NCI-H1092 (cell line): ENCODE measurements around the gene APOA5.
A peak's percentile ranks its signal among the peaks of the same experiment; 100 is the strongest.

Experiments used
- DNase-seq: peaks from one replicate; lab custom pipeline; 2025; lab: John Stamatoyannopoulos, UW

APOA5 gene

DNA sequence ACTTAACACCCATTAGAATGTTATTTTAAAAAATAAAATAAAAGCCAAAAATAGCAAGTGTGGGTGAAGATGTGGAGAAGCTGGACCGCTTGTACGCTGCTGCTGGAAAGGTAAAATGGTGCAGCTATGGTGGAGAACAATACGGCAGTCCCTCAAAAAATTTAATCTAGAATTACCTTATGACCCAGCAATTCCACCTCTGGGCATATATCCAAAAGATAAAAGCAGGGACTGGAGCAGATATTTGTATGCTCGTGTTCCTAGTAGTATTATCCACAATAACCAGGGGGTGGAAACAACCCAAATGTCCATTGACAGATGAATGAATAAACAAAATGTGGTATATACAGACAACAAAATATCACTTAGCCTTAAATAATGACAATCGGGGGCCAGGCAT, 6.1 kb upstream of the APOA5 start:
- DNase-seq = no peak

DNA sequence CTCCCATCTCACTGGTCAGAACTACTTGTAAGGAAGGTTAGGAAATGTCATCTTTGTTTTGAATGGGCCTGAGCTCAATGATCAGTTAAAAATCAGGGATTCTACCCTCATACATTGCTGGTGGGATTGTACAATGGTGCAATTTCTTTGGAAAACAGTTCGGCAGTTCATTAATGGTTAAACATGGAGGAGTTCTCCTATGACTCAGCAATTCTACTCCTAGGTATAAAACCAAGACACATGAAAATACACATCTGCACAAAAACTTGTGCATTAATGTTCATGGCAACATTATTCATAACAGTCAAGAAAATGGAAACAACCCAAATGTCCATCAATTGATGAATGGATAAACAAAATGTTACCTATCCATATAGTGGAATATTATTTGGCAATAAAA, 4.9 kb upstream of the APOA5 start:
- DNase-seq = no peak

DNA sequence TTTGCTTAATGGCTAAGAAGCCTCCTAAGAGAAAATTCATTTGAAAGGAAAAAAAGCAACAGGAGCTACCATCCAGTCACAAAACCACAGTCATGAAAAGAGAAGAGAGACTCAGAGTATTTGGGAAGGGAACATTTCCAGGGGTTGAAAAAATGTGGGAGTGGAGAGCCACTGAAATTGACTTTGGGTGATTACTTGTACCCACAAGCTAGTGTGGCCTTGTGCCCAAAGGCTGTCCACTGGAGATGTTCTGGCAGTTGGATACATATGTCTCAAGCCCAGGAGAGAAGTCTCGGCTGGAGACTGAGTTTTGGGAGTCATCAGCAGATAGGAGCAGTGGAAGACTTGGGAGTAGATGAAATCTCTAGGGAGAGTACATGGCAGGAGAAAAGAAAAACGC, 3.2 kb upstream of the APOA5 start:
- no peak for DNase-seq

DNA sequence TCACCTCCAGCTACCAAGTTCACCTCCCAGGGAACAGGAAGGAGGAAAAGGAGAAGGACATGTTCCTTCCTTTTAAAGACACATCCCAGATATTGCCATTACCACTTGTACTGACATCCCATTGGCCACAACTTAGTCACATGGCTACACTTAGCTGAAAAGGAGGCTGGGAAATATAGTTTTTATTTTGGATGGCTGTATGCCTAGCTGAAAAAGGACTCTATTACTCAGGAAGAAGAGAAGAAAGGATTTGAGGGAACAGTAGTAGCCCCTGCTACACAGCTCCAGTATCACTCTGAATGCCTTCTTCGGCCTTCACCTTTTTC, 2.1 kb upstream of the APOA5 start:
- DNase-seq = no peak

DNA sequence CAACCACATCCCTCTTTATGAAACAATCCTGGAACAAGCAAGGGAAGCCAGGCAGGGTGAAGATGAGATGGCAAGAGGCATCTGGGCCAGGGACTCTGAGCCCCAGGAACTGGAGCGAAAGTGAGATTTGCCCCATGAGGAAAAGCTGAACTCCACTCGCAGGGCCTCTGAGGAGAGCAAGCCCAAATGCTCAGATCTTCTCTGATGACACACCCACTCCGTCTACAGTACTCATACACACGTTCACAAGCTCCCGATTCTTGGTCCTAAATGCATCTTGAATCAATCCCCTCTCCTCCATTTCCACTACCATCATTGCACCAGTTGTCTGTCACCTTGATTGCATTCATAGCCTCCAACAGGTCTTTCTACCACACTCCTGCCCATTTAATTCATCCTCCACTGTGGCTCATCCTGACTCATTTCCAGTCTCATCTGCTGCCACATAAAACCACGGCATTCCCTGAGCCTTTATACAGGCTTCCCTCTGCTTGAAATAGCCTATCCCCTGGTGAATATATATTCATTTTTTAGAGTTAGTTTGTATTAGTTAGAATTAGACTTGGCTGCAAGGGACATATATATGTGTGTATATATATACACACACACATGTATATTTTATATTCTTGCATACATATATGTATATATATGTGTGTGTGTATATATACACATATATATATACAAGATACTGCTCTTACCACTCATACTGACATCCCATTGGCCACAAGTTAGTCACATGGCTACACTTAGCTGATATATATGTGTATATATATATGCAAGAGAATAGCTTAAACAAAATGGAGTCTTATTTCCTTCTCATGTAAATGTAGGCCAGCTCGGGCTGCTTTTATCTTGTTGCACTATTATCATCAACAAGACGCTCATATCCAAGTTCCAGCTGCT, 1.4 kb upstream of the APOA5 start:
- DNase-seq = no peak

DNA sequence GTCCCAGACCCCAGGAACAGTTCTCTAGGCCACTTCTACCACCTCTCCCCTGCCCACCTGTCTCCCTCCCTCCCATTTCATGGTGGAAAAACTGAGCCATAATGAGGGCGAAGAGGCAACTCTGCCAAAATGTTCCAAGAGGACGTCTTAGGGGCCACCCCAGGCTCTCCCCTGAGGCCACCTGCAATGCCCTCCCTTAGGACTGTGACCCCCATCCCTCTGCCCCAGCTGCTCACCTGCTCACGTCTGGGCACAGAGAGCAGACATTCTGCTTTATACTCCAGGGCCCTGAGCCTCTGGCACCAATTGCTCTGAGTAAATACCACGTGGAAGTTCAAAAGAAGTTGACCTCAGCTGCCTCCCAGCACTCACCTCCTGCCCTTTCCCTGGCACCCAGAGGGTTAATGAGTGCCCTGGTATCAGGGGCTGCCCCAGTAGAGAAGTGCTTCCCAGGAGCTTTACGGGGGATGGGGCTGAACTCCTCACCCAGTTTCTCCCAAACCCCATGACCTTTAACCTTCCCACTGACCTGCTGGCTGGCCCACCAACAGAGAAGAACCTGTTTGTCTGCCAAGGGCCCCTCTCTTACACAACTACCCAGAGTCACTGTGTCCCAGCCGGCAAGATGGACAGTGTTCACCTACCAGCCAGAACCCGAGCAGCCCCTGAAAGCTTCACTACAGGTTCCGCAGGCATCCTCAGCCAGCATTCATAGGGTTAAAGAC, 627 bp upstream of the APOA5 start:
- no peak for DNase-seq

DNA sequence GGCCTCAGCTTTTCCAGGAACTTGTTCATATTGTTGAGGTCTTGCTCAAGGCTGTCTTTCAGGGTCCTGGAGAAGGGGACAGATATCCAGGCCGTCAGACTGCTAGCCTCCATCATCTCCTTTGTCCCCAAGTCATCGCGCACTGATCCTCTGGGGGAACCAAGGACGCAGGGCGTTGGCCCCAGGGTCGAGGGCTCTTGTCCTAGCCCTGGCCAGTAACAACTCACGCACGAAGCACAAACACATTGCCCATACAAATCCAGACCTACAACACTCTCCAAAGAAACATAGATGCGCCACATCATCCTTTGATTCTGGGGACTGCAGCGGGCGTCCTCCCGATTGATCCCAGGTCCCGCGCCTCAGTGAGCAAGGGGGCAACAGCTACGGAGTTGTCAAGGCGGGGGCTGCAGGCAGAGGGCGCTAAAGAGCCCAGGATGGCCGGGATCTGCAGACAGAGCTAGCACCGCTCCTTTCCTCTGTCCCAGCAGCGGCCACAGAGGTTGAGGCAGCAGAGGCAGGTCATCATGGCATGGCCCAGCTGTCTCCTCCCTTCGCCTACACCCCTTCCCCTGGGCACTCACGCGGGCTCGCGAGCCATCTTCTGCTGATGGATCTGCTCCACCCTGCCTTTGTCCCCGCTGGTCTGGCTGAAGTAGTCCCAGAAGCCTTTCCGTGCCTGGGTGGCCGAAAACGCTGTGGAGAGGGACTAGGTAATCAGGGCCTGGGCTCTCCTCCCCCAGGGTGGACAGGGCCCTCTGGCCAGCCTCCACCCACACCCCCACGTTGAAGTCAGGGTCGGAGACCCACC, 472 bp downstream of the APOA5 start:
- peak; percentile 83 for DNase-seq

DNA sequence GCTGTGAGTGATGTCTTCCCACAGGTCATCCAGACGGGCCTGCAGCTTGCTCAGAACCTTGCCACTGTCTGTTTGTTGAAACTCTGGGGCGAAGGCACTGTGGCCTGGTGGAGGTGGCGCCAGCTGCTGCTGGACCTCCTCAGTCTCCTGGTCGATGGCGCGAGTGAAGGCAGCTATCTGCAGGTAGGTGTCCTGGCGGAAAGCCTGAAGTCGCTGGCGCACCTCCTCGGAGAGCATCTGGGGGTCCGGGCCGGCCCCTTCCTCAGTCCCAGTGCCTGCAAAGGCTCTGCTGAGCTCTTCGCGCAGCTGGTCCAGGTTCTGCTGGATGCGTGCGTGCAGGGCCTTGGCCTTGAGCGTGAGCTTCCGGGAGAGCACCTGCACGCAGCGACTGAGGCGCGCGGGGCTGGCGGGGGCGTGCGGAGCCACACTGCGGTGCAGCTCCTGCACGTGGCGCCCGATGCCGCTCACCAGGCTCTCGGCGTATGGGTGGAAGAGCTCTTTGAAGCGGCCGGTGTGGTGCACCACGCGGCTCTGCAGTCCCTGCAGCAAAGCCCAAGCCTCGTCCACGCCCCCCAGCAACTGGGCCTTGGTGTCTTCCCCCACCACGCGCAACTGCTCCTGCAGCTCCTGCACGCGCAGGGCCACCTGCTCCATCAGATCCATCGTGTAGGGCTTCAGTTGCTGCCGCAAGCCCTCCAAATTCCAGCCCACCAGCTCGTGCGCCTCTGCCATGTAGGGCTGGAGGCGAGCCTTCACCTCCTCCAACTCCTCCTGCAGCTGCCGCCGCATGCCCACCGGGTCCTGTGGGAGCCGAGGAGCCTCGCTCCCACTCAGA, 1.3 kb downstream of the APOA5 start:
- DNase-seq = no peak

DNA sequence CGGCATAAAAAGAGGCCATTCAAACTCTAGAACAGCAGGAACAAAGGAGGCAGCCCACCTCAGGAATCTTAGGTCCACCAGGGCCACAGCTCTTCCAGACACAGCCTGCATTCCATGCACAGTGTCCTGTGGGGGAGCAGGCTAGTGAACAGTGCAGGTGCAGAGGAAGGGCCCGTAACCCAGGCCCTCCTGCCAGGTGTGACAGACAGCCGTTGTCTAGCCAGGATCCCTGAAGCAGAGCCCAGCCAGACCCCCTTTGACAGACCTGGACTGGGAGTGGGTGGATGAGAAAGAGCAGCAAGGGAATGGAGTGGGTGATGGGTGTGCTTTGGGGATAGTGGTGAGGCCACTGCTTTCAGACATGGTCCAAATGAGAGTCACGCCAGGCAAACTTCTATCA, 2.7 kb downstream of the APOA5 start:
- DNase-seq = no peak

DNA sequence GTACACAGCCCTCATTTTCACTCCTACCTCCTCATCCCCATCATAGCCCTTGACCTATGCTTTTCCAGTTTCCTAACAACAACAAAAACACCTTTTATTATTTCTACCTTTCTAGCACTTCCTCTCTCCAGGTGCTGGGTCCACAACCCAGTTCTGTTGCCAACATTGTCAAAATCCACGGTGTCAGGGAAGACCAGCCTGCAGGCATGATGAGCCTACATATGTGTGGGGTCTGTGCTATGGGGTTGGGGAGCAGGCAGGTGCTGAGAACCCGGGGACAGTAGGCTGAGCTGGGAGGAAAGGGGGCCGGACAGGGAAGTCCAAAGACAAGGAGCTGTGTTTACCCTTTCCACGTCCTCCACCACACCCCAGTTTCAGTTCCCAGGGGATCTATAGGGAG, 3.1 kb downstream of the APOA5 start:
- no peak for DNase-seq

DNA sequence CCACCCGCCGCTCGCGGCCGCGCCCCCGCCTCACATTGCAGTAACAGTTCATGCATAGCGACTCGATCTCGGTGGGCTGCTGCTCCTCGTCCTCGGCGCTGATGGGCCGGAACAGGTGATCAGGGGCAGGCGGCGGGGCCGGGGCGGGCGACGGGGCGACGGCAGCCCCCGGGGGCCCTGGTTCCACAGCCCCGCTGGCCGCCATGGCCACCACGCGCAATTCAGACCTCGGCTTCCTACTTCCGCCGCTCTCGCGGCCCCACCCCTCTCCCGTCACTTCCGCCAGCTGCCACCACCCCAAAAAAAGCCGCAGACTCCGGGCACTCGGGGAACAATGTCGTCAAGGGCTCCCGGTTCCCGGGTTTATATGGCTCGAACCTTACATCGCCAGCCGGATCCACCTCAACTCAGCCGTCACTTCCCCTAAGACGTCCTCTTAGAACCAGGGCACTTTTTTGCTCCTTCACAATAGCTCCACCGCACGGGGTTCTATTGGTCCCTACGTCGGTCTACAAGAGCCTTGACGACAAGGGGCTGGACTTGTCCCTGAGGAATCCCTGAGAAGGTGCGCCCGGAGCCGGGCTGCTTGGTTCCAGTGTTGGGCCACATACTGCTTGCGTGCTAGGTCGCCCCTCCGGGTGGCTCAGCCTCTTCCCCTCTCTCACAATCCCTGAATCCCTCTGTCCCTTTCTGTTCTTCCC, 3.7 kb downstream of the APOA5 start, which contains the start of gene ZPR1:
ZPR1 (minus strand) TSS at position 238 of the 701 bp plus-strand sequence; CDS start at position 205, 33 bp downstream.
- peak; percentile 75 for DNase-seq

DNA sequence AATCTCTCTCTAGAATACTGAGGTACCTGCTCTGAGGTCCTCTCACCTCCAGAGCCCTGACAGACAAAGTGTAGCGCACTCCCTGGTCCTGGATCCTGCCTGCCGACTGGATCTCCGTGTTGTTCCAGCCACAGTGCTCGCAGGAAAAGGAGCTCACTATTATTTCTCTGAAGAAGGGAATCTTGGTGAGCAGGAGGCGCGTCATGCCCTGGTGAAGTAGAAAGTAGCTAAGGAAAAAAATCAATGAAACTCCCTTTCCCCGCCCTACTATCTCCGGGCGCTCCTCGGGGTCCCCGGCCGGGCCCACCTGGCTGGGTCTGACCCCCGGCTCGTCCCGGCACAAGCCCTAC, 4.3 kb downstream of the APOA5 start:
- no peak for DNase-seq

DNA sequence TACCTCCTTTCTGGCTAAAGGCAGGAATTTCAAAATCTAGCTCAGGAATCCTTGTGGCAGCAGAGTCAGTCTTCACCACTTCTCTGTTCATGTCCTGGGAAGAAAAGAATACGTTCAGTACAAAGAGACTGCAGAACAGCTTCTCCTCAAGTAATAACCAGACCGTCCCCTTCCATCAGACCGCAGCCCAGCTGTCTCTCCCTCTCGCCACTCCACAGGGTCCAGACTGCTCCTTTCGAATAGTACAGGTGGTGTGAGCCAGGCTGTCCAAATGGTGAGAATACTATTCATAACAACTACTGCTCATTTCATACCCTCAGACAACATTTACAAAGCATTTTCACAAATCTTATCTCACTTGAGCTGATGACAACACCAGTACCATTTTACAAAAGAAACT, 4.7 kb downstream of the APOA5 start:
- DNase-seq = no peak

DNA sequence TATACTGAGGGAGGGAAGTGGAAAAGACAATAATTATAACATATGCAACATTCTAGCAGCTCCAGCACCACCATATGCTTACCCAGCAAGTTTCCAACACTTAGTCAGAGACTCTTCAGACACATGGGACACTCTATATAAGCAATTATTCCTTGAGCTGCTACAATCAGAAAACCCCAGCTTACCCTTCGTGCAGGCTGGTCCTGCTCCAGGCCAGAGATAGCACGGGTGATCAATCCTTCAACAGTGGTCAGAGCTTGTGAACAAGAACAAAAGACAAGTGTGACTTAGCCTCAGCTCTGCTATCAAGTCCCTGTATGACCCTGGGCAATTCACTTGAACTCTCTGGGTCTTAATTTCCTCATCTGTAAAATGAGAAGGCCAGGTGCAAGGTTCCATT, 5.4 kb downstream of the APOA5 start:
- DNase-seq = no peak

DNA sequence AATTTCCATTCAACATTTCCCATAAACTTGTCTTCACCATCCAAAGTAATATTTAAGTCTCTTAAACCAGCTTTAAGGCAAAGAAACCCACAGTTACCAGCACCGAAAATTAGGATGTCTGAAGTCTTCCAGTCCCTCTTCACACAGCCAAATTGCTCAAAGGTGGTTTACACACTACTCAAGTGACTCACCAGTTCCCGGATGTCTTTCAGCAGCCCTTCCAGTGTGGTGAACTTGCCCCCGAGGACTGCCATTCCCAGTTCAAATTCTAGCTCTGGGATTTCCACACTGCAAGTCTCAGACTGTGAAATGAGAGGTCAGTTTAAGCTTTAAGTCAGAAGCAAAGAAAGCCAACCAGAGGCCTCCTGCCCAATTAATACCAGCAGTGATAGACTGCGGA, 9.0 kb downstream of the APOA5 start:
- no peak for DNase-seq

DNA sequence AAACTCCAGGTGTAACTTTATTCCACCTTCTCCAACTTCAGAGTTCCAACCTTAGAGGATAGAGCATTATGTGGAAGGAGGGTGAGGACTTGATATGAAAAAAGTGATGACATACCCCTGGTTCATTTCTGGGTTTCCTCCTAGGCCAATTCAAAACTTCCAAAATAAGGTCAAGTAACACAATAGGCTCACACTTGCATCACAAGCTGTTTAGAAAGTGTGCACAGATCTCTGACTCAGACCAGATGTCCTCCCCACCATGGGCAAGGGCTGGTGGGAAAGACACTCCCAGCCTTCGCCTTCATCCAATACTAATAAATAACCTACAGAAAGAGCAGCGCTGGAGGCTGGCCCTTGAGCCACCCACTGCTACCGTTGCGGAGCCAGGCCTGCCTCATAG, 13.1 kb downstream of the APOA5 start:
- DNase-seq = no peak

DNA sequence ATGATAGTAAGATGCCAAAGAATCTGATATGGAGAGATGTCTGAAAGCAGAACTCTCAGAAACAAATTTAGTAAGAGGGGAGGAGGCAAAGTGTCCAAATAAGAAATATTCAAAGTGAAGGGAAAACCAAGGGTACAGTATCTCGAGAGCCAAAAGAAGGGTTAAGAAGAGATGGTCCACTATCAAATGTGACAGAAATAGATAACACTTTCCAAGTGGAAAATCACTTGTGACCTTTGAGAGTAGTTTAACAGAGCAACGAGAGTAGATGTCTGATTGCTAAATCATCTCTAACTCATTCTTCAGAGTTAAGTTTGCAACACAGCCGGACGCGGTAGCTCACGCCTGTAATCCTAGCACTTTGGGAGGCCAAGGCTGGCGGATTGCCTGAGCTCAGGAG, 14.6 kb downstream of the APOA5 start:
- DNase-seq = no peak

DNA sequence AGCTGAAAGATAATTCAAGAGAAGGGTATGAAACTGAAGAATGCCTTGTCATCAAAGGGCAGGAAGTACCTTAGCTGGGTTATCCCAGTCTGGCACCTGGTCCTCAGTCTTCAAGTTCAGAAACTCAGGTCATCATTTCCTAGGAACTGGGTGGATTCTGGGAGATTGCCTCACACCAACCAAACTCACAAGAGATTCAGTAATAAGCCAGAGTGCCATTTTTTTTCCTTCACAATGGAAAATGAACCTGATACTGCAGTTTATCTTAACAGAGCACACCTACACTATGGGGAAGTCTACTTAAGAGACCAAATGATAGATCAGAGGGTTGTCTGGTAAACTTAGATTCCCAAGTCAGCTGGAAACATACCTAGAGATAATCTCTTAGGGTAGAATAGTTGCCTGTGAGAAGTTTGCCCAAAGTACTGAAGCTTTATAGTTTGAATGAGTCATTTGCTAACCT, 15.1 kb downstream of the APOA5 start:
- no peak for DNase-seq

DNA sequence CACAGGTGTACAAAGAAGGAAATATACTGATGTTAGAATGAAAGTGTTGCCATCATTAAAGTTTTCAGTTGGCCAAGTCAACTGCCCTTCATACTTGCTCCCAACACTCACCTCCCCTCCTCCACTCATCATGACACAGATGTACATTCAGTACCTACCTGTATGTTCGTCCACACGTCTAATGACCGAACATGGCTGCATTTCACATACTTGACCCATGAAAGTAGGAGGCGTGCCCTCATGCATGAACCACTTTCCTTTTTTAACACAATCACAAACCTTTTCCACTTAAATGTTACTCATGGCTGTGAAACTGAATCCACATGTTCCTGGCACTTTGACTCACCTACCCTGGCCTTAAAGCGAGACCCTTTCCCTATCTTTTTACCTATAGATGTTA, 15.7 kb downstream of the APOA5 start:
- DNase-seq = no peak

DNA sequence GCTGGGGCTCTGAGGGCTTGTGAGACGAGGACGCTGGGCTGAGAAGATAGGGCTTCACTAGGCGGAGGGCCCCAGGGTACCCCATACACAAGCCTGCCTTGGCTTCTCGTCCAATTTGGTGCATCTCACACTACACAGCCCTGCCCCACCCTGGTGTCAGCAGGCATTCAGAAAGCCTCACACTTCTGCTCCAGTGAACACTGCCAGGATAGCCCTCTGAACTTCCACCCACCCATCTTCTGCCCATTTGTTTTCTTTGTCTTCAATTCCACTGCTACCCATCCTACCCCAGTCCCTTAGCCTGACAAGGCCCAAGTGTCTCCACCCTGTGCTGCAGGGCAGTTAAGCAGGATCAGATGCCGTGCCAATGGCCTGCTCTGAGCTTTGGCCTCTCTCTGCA, 17.0 kb downstream of the APOA5 start:
- DNase-seq = no peak
